GM19193 (cell line): ENCODE results near the gene LRRC15.

Source experiments
- POLR2A ChIP-seq: IDR thresholded peaks from 4 replicates; pipeline ENCODE4 v1.6.1; 2011; ENCODE audit not compliant: insufficient read depth, insufficient read length; ENCODE audit errors: extremely low read depth

Gene LRRC15

DNA sequence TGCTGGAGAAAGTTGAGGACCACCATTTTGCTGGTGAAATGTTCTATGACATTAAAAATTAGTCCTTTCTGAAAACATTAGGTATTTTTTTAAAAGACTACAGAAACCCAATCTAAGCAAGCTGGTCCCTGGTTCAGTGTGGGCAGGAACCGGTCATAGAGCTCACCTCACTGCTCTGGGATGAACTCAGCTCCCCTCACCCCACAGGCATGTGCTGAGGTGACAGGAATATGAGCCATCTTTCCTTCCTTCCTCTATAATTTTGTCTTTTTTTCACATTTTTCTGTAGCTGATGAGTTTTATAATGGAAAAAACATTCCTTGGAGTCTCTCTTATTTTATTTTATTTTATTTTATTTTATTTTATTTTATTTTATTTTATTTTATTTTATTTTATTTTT, 8.2 kb upstream of the LRRC15 start:
- TF ChIP-seq POLR2A: no peak

DNA sequence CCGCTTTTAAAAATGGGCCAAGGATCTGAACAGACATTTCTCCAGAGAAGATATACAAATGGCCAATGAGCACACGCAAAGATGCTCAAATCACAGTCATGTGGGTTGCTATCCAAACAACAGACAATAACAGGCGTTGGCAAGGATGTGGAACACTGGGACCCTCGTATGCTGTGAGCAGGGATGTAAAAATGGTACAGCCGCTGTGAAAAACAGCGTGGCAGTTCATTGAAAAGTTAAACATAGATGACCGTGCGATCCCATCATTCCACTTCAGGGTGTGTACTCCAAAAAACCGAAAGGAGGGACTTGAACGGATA, 6.7 kb upstream of the LRRC15 start:
- TF ChIP-seq POLR2A: no peak

DNA sequence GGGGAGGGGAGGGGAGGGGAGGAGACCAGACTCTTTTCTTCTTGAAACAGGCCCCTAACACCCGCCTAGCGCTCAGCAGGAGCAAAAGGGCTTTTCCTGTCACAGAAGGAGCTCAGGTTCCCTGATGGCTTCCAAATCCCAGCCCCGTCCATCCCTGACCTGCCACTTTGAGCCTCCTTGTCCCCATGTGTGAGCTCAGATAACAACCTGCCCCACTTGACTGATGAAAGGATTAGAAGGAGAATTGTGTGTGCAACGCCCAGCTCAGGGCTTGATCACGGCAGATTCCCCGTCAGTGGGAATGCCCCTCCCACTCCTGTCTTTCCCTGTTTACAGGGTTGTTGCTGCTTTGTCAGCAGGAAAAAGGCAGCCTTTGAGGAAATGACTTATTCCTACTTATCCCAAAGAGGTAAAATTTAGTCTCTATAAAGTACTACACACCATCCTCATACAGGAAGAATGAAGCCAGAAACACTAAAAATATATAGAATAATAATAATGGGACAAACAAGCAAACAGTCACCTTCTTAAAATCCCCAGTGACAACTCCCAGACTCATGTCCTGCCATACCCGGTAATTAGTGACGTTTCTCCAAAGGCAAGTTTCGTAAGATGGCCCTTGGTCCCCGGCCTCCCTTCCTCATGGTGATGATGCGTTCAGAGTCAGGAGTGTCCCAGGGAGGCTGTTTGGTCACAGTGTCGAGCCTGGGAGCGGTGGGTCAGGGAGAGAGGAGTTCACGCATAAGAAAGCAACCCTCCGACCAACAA, 6.1 kb upstream of the LRRC15 start:
- no peak for TF ChIP-seq POLR2A

DNA sequence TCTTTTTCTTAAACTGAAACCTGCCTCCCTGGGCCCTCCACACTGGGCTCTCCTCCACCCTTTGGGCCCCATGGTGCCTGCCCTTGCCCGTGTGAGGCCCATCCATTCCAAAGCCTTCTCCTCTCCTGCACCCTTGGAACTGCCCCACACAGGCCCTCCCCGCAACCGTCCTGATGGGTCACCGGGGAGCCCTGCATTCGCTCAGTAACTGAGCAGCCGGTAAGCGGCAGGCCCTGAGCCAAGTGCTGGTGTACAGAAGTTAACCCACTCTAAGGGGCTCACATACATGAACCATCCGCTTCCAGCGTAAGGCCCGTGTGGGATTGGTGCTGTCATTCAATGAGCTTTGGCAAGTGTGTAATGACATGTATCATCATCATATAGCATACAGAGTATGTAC, 5.4 kb upstream of the LRRC15 start:
- TF ChIP-seq POLR2A: no peak

DNA sequence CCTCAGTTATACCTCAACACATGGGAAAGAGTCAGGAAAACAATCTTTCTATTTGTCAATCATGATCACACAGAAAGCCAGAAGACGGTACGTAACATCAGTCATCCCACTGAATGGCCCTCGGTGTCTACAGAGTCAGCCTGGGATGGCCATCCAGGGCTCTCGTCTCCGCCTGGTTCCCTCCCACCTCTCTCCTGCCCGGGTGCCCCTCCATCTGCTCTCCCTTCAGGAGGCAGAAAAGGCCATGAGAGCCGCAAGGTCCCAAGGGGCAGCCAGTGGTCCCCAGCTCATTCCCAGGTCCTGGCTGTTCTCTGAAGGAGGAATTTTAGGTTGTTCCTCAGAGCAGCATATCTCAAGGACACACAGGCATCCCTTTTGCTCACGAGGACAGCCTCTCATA, 4.4 kb upstream of the LRRC15 start:
- TF ChIP-seq POLR2A: no peak

DNA sequence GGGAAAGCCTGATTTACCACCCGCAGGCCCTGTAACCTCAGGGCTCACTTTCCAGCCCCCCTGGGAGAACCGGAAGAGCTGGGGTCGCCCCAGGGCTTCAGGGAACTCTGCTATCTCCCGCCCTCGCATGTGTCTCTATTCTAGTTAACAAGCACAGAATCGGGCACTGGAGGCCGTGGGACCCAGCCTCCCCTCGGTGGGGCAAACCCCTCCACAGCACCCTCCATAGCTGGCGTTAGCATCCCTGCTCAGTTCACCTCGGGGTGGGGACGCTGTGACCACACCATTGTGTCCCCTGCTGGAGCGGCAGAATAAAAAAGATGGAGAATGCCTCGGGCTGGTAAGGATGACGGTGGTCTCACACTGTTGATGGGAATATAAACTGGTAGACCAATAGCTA, 3.5 kb upstream of the LRRC15 start:
- TF ChIP-seq POLR2A: no peak

DNA sequence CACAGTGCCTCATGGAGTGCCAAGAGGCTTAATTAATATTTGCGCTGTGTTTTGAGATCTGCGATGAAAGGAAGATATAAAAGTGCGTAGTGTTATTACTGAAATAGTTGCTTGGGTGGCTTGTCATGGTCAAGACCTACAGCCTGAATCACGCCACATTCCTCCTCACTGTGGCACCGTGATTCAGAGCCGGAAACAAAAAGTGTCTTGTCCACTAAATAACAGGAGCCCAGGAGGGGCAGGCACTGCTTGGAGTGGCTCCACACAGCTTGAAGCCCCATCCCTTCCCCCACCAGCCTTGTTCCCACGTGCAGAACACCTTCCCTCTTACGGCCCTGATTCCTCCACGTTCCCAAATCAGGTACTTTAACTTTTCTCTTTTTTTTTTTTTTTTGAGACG, 1.2 kb upstream of the LRRC15 start:
- no peak for TF ChIP-seq POLR2A

DNA sequence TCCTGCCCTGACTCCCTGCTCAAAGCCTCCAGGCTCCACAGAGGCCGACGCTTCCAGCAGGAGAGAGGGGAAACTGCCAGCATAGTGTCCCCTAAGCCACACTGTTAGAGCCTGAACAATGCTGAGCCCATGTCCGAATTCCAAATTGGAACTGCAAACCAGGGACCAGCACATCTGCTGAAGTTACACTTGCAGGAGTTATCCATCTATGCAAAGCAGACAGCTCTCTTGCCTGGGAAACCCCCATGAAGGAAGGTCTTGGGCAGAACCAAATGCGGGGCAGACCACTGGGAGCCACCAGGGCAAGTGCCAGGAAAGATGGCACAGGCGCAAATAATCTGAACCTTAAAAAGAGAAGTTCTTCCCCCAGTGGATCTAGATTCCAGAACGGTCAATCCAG, 625 bp downstream of the LRRC15 start:
- no peak for TF ChIP-seq POLR2A

DNA sequence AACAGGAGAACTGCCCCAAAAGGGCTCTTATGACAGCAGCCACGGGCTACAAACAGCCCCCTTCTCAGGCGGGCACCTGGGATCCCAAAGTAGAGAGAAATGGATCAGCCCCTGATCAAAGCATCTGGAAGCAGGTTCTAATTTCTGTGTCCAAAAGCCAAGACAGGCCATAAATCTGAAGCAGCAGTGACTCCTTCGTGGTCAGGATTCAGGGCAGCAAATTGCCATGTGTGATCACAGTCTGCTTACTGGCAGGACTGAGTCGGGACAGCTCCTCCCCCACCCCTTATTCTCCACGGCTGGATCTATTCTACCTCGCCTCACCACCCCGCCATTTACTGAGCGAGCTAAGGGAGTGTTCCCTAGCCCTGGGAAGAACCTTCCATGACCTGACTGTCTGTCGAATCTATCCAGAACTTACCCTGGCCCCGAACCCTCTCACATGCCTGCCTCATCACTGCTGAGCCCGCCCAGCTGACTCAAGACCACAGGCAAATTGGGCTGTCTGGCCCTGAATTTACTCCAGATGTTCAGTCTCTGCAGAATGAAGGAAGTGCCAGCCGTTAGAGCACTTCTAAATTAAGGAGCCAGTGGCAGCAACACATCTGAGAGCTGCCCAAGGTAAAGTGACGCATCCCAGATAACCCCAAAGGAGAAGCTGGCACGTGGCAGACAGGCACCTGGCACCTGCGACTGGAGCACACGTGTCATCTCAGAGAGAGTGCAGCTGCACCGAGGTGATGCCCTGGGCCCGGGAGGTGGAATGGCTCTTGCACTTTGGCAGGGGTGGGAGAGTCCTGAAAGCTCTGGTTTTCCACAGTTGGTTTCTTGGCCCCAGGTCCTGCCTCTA, 1.3 kb downstream of the LRRC15 start:
- TF ChIP-seq POLR2A: no peak

DNA sequence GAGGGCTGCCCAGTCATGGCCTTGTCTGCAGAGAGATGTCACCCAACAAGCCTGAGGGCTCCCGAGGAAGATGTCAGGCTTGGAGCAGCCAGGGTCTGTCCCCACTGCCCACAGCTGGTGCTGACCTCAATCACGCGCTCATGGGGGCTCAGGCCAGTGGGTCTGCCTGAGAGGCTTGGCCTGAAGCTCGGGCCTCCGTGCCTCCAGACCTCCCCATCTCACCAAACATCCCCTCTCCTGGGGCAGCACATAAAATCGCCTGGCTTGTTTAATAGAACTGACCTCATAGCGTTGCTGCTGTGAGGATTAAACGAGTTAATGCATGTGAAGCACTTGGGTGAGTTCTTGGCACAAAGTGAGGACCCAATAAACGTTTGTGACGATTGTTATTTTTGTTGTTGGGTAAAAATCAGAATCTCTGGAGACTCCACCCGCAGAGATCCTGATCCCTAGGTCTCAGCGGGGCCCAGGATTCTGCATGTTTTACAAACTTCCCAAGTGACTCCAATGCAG, 3.5 kb downstream of the LRRC15 start:
- no peak for TF ChIP-seq POLR2A

DNA sequence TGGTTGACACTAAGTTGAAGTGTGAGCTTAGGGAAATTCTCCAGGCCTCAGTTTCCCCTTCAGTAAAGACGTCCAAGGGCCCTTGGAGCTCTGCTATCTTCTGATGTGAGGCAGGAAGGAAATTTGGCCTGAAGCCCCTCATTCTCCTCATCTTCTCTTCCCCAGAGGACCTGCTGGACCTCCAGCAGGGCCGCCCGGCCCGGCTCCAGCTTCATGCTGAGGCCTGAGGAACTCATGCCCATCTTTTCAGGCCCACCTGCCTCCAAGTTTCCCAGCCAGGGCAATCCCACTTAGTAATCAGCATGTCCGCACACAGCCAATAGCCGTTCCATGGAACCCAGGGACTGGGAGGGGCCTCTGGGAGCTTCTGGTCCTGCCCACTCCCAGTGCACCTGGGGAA, 4.0 kb downstream of the LRRC15 start:
- no peak for TF ChIP-seq POLR2A

DNA sequence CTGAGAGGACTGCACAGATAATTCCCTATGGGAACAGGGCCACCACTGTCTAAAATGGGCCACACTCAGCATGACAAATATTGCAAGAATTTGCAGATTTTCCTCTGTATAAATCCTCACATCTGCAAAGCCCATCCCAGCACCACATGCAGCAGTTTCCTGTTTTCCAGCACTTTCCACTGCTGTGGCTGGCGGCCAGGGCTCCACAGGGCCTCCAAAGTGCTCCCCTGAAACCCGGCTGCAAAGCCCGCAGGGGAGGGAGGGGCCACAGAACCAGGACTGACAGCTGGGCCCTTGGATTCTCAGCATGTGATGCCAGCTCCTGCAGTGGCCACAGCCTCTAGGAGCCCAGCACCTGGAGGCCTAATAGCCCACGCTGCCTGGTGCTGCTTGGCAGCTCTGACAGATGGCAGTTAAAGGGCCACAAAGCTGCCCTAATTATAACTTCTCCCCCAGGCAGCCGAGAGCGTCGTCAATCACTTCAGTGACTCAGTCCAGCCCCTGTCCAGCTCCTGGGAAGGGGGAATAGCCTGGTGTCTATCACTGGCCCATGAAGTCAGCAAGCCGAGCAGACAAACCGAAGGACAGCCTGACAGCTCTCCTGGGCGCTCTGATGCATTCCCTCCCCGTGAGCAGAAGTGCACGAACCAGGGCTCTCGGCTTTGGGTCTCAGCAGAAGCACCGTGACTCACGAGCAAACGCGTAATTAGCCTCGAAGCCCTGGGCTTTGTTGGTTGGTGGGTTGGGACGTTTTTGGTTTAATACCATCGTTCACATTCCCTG, 4.7 kb downstream of the LRRC15 start:
- no peak for TF ChIP-seq POLR2A

DNA sequence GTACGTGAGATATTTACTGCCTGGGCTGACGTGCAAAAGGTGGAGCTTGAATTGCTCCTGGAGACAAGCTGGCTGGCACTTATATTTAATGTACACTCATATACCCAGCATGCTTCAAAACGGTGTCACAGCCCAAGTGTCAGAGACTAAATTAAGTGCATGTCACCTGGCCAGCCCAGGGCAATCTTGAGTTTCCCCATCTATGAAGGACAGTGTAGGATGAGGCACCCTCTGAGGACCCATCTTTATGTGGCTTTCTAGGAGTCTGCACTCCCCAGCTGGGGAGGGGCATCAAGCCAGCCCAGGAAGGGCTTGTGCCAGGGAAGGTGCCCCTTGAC, 5.3 kb downstream of the LRRC15 start:
- no peak for TF ChIP-seq POLR2A

DNA sequence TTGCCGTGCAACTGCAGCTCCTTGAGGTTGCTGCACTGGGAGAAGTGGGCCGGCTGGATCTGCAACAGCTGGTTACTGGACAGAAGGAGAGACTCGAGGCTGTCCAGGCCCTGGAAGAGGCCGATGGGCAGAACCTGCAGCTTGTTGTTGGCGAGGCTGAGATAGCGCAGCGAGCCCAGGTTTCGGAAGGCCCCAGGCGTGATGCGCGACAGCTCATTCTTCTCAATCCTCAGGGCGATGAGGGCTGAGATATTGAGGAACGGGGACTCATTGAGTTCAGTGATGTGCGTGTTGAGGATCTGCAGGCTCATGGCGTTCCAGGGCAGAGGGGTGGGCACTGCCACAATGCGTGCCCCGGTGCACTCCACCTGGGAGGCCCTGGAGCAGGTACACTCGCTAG, 9.0 kb downstream of the LRRC15 start:
- TF ChIP-seq POLR2A: no peak

DNA sequence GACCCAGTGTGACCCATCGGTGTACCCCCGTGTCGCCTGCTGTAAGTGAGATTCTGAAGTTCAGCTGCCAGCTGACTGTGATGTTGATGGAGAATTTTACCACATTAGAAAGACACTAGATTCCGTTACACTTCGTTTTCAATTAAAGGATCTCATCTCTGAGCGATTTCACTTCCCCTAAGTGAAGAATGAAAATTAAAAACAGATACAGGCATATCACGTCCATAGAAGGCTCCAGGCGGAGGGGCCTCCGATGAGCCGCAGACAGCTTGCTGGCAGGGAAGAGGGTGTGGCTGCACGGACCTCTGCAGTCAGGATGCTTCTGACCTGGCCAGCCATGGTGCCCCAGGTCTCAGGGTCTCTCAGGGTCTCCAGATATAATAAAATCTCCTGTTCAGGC, 11.9 kb downstream of the LRRC15 start:
- TF ChIP-seq POLR2A: no peak
